ENCODE results near the gene MAPK6.

GRCh38 chr15:52106641-52107040, 87.6 kb downstream of the MAPK6 start:
- TF ChIP-seq CTCF (conservative IDR thresholded peaks at IDR 0.05 in 1 of 2, IDR thresholded peaks at IDR 0.05 in 1 of 2; ENCODE audit: extremely low read depth in 1 of 2, insufficient read depth in 1 of 2, low read depth in 1 of 2, low read length in 2 of 2), result no peak
- TF ChIP-seq EZH2 (IDR thresholded peaks at IDR 0.05; ENCODE audit: borderline replicate concordance, low read length), result no peak

Data from mammary epithelial cell (primary cell).